GM21529 (cell line): Measurements from ENCODE around the gene BRIX1.
"Not testable (repeated sequence)": the region's sequence is repeated elsewhere in the genome, so short reads cannot be mapped to it uniquely, and the experiment has no call there.

Source experiments
- ATAC-seq: cut with Tn5 transposase; IDR thresholded peaks from one replicate; pipeline ENCODE4 v1.9.1; 2021; ENCODE audit not compliant: unreplicated experiment

The BRIX1 gene

DNA sequence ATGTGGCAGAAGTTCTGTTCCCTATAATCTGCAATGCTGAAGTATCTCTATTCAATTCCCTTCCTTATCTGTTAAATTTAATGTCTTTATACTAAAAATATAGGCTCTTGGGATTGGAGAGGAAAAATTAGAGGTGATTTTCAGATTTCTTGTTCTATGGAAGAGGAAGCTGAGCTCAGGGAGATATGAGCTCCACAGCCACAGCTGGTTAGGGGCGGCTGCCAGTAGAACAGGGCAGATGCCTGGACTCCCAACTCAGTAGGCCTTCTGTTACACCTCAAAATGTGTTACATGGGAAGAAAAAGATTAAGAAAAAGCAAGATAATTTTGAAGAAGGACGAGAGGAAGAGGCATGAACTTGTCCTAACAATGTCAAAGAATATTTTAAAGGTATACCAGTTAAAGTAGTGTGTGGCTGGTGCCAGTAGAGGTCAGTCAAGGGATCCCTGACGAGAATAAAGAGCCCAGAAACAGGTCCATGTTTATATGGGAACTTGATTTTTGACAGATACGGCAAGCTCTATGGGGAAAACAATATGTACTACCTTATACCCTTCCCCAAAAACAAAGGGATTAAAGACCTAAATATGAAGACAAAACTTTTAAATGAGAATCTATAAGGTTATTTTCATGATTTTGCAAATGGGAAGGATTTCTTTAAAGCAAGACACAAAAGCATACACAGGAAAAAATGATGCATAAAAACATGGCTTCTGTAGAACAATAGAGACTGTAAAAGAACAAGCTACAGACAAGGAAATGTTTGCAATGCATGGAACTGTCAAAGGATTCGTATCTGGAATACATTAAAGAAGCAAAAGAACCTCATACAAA lies 42.6 kb downstream of the BRIX1 start:
- no peak for ATAC-seq

DNA sequence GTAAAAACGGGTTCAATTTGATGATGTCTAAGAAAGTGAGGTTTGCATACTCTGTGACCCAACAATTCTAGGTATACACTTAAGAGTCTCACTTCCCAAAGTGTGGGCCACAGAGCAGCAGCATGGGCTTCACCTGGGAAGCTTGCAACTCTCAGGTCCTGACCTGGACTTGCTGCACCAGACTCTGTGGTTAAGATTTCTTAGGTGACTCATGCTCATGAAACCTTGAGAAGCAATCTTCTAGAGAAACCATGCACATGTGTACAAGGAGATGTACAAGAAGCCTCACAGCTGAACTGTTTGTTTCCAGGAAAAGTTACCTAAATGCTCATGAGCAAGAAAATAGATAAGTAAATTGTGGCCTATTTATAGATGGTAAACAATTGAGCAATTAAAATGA lies 43.8 kb downstream of the BRIX1 start:
- peak; percentile 97 for ATAC-seq

DNA sequence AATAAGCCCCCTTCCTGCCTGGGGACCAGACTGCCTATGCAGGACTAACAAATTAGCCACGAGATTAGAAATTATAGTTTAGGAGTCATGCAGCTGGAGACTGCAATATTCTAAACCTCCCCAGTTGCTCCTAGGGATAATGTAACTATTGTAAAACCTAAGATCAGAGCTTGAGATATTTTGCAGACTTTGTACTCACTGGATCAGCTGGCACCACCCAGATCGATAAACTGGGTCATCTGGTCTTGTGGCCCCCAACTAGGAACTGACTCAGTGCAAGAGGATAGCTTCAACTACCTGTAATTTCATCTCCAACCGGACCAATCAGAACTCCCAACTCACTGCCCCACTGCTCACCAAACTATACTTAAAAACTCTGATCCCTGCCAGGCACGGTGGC lies 52.0 kb downstream of the BRIX1 start:
- no peak for ATAC-seq

DNA sequence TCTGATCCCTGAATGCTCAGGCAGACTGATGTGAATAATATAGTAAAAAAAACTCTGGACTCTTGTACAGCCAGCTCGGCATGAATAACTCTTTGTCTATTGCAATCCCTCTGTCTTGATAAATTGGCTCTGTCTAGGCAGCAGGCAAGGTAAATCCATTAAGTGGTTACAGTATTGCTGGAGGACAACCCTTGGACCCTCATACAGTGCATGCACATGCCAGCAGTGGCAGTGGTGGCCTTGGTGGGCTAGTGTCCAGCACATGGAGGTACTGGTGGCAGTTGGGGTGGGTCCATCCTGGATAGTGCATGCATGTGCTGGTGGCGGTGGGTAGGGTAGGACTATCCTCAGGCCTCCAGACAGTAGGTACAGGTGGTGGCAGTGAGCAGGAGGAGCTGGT lies 52.7 kb downstream of the BRIX1 start:
- no peak for ATAC-seq

DNA sequence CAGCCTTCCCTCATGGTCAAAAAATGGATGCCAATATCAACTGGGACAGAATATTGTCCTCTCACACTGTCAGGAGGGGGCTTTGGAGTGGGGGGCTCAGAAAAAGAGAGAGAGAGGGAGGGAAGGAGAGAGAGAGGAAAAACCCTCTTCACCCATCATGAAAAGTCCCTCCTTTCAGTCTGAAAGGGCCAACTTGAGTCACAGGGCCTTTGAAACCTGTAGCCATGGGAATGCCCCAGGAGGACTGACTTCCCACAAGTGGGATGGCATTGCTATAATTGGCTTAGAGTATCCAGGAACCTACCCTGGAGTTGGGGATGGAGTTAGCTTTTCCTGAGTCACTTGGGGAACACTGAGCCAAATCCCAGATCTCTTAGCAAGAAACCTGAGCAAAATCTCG lies 55.0 kb downstream of the BRIX1 start:
- ATAC-seq: no peak

DNA sequence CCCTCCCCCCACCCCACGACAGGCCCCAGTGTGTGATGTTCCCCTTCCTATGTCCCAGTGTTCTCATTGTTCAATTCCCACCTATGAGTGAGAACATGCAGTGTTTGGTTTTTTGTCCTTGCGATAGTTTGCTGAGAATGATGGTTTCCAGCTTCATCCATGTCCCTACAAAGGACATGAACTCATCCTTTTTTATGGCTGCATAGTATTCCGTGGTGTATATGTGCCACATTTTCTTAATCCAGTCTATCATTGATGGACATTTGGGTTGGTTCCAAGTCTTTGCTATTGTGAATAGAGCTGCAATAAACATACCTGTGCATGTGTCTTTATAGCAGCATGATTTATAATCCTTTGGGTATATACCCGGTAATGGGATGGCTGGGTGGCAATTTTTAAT lies 56.1 kb downstream of the BRIX1 start:
- ATAC-seq: not testable (repeated sequence)
